Endodermal cell (in vitro differentiated cells): ENCODE results near the gene DCTN3. TPM values are rescaled to one million over a fixed set of nuclear protein-coding genes. Genes with fewer than 3 reads are reported as not detected.

Source experiments
- DNase-seq: peaks from one replicate; pipeline ENCODE4 v3.0.0-alpha.2; 2017
- H3K27ac ChIP-seq: 2 replicates; pipeline ENCODE4 v1.5.1; 2013; ENCODE audit warnings: mild to moderate bottlenecking, low read depth, low read length, moderate library complexity
- H3K27me3 ChIP-seq: 2 replicates; pipeline ENCODE4 v1.6.1; 2013; ENCODE audit warnings: mild to moderate bottlenecking, low read length, moderate library complexity; ENCODE audit not compliant: insufficient read depth, control insufficient read depth, poor library complexity, severe bottlenecking
- H3K36me3 ChIP-seq: 2 replicates; pipeline ENCODE4 v1.7.0; 2013; ENCODE audit warnings: mild to moderate bottlenecking, low read length, moderate library complexity; ENCODE audit not compliant: control insufficient read depth, insufficient read depth
- H3K4me1 ChIP-seq: one replicate; pipeline ENCODE4 v1.7.0; 2013; ENCODE audit warnings: low read length; ENCODE audit not compliant: control insufficient read depth, insufficient read depth
- H3K4me3 ChIP-seq: 2 replicates; pipeline ENCODE4 v1.5.1; 2013; ENCODE audit warnings: mild to moderate bottlenecking, low read length, moderate library complexity
- H3K9ac ChIP-seq: 2 replicates; pipeline ENCODE4 v1.6.1; 2013; ENCODE audit warnings: mild to moderate bottlenecking, low read length, moderate library complexity; ENCODE audit not compliant: poor library complexity, severe bottlenecking; ENCODE audit errors: extremely low read depth
- H3K9me3 ChIP-seq: 2 replicates; pipeline ENCODE4 v1.6.1; 2013; ENCODE audit warnings: mild to moderate bottlenecking, low read length, moderate library complexity; ENCODE audit not compliant: control insufficient read depth
- H3K27ac Mint-ChIP-seq: 2 replicates; pipeline ENCODE4 v1.8.0; 2020; ENCODE audit warnings: mixed read lengths
- H3K27me3 Mint-ChIP-seq: 2 replicates; pipeline ENCODE4 v1.8.0; 2021; ENCODE audit warnings: mild to moderate bottlenecking, mixed read lengths; ENCODE audit not compliant: insufficient read depth
- H3K36me3 Mint-ChIP-seq: 2 replicates; pipeline ENCODE4 v1.8.0; 2020; ENCODE audit warnings: low read depth, mixed read lengths
- H3K4me1 Mint-ChIP-seq: 2 replicates; pipeline ENCODE4 v1.8.0; 2020; ENCODE audit warnings: mixed read lengths
- H3K4me3 Mint-ChIP-seq: 2 replicates; pipeline ENCODE4 v1.8.0; 2020; ENCODE audit warnings: mild to moderate bottlenecking, moderate library complexity, mixed read lengths
- H3K9me3 Mint-ChIP-seq: 2 replicates; pipeline ENCODE4 v1.8.0; 2020; ENCODE audit warnings: mild to moderate bottlenecking, mixed read lengths
- CTCF ChIP-seq: fragments of 200-600 bp; sonication (generic); conservative IDR thresholded peaks from 2 replicates; pipeline ENCODE4 v1.5.0; 2021; ENCODE audit warnings: antibody characterized with exemption, mild to moderate bottlenecking
- WGBS, 2 experiments: methylation state at CpG; one replicate each; pipeline versions ENCODE4 v1.1.5 to v1.1.7; 2013; ENCODE audit warnings: missing lambda C conversion rate in 2 of 2, mixed read lengths in 1 of 2; ENCODE audit not compliant: insufficient coverage in 1 of 2, insufficient read length in 1 of 2; 5-methylcytosine and 5-hydroxymethylcytosine counted together
- total RNA-seq, 2 donors: library from RNA; stranded (reverse); fragmentation: NEBNext Ultra II Directional in 1 of 2; extraction: Animal tissue kit (Norgen Biotek cat#: 25700) in 1 of 2; gene quantifications; 2 replicates in 1 of 2; 3 replicates in 1 of 2; pipeline ENCODE4 v1.2.1, GENCODE V29; 2021

The DCTN3 gene
- total RNA-seq, 2 donors from 2014 or later: 51.9 to 53.6 TPM

GRCh38 chr9:34656992-34657391 lies 36.7 kb upstream of the DCTN3 start:
- Histone ChIP-seq H3K9me3 (no peaks in the 10 kb centered on the region), H3K27me3 (no peaks in the 10 kb centered on the region), H3K4me3 (no peak overlapping the region), H3K9ac (no peak overlapping the region), H3K27ac (no peak overlapping the region), H3K36me3 (no peaks in the 10 kb centered on the region), H3K4me1 (peaks cover 15% of the 10 kb centered on the region)
- Mint-ChIP-seq H3K4me3 (no peak overlapping the region), H3K27ac (no peak overlapping the region), H3K27me3 (peaks cover 9% of the 10 kb centered on the region), H3K4me1 (peaks cover 33% of the 10 kb centered on the region), H3K36me3 (no peaks in the 10 kb centered on the region), H3K9me3 (no peaks in the 10 kb centered on the region)
- 94% methylated on average over 5 of the region's 5 CpGs; no CpG with 5 or more reads in 1 of the 2 experiments for WGBS, 2 experiments
- no peak for TF ChIP-seq CTCF
- DNase-seq: no peak

- no peaks in the 10 kb centered on the region for H3K9me3 Mint-ChIP-seq
- peaks cover 42% of the 10 kb centered on the region for H3K4me1 Mint-ChIP-seq
- no peak overlapping the region for H3K27ac Mint-ChIP-seq
- no peaks in the 10 kb centered on the region for H3K9me3 ChIP-seq
- H3K27me3 Mint-ChIP-seq: peaks cover 4% of the 10 kb centered on the region
- H3K9ac ChIP-seq: no peak overlapping the region
- H3K4me3 ChIP-seq: no peak overlapping the region
- no peak for TF ChIP-seq CTCF
- no peaks in the 10 kb centered on the region for H3K27me3 ChIP-seq
- H3K4me1 ChIP-seq: peaks cover 15% of the 10 kb centered on the region
- peaks cover 4% of the 10 kb centered on the region for H3K36me3 ChIP-seq
- DNase-seq: no peak
- peaks cover 1% of the 10 kb centered on the region for H3K36me3 Mint-ChIP-seq
- WGBS, 2 experiments: 73 to 84% methylated on average over 4 to 5 of the region's 5 CpGs
- no peak overlapping the region for H3K4me3 Mint-ChIP-seq
- no peak overlapping the region for H3K27ac ChIP-seq
Observed at GRCh38 chr9:34655394-34655793, 35.1 kb upstream of the DCTN3 start.

- Mint-ChIP-seq H3K36me3 (peaks cover 6% of the 10 kb centered on the region), H3K4me1 (peaks cover 42% of the 10 kb centered on the region), H3K27ac (no peak overlapping the region), H3K4me3 (no peak overlapping the region), H3K27me3 (peaks cover 3% of the 10 kb centered on the region), H3K9me3 (no peaks in the 10 kb centered on the region)
- Histone ChIP-seq H3K9me3 (no peaks in the 10 kb centered on the region), H3K36me3 (peaks cover 13% of the 10 kb centered on the region), H3K9ac (no peak overlapping the region), H3K4me1 (peaks cover 15% of the 10 kb centered on the region), H3K27me3 (no peaks in the 10 kb centered on the region), H3K27ac (no peak overlapping the region), H3K4me3 (no peak overlapping the region)
- TF ChIP-seq CTCF: no peak
- 83 to 88% methylated on average over 2 to 10 of the region's 11 CpGs for WGBS, 2 experiments
- no peak for DNase-seq
Observed at GRCh38 chr9:34654323-34655051, 34.2 kb upstream of the DCTN3 start.
